Astrocyte of the cerebellum (primary cell): ENCODE measurements around the gene MFSD6.
"Not testable (repeated sequence)": the region's sequence is repeated elsewhere in the genome, so short reads cannot be mapped to it uniquely, and the experiment has no call there.

Experiments used
- DNase-seq: peaks from one replicate; pipeline ENCODE4 v3.0.0-alpha.2; 2011; ENCODE audit warnings: low read depth
- H3K4me3 ChIP-seq: 2 replicates; pipeline ENCODE4 v1.5.1; 2011; ENCODE audit warnings: mild to moderate bottlenecking, low read depth, low read length, moderate library complexity
- in situ Hi-C: cut with HindIII; loops from 2 replicates; pipeline ENCODE4 v1.10.0; 2017; ENCODE audit warnings: low sequenced_read_pairs
- TF ChIP-seq, protein P1 (sequence below): IDR thresholded peaks from 2 replicates; pipeline ENCODE4 v1.5.1; 2012; ENCODE audit warnings: low read length, low read depth, moderate library complexity, mild to moderate bottlenecking; ENCODE audit errors: missing control alignments

The MFSD6 gene

GRCh38 chr2:190407662-190408537 is at the start of gene MFSD6:
Gene MFSD6, plus strand, starts transcription at chr2:190408355. Its CDS starts 27,675 bp downstream, at chr2:190436030.
- in situ Hi-C loops, result no loop called here
- DNase-seq, result no peak
- peak within 1 kb of the TSS; percentile 51 for H3K4me3 ChIP-seq
- TF ChIP-seq, protein P1, sequence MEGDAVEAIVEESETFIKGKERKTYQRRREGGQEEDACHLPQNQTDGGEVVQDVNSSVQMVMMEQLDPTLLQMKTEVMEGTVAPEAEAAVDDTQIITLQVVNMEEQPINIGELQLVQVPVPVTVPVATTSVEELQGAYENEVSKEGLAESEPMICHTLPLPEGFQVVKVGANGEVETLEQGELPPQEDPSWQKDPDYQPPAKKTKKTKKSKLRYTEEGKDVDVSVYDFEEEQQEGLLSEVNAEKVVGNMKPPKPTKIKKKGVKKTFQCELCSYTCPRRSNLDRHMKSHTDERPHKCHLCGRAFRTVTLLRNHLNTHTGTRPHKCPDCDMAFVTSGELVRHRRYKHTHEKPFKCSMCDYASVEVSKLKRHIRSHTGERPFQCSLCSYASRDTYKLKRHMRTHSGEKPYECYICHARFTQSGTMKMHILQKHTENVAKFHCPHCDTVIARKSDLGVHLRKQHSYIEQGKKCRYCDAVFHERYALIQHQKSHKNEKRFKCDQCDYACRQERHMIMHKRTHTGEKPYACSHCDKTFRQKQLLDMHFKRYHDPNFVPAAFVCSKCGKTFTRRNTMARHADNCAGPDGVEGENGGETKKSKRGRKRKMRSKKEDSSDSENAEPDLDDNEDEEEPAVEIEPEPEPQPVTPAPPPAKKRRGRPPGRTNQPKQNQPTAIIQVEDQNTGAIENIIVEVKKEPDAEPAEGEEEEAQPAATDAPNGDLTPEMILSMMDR, result no peak

- DNase-seq, H3K4me3 ChIP-seq, in situ Hi-C loops: not testable (repeated sequence)
Measured at GRCh38 chr2:190358655-190359448, 49.3 kb upstream of the MFSD6 start.

DNA sequence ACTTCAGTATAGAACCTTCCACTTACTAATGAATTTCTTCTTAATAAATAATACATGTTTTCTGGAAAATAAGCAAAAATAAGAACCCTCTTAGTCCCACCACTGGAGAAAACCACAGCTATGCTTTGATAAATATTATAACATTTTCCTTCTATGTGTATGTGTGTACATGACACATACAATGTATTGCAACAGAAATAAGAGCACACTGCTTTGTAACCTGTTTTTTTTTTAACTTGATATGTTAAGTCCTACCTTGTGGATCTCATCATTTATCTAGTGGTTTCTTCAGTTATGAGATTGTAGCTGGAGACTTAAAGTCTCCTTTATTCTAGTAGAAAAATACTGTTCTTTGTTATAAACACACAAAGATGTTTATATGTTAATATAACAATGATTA is 47.6 kb upstream of the MFSD6 start:
- in situ Hi-C loops, result no loop called here
- no peak for DNase-seq
- TF ChIP-seq, protein P1, result no peak
- H3K4me3 ChIP-seq, result no peak overlapping the region

DNA sequence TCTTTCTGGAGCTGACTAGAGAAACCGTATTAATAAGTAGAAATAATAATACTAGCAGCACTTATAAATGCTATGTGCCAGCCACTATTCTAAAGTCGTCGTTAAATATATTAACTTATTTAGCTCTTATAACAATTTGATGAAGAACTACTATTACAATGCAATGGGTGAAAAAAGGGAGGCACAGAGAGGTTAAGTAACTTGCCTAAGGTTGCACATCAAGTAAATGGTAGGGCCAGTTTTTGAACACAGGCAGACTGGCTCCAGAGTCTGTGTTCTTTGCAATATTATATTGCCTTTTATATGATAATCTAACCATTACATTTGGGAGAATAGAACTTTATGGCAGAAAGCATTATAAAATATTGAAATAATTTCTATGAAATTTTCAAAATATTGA is 47.2 kb upstream of the MFSD6 start:
- no peak overlapping the region for H3K4me3 ChIP-seq
- in situ Hi-C loops, result no loop called here
- DNase-seq, result no peak

GRCh38 chr2:190361572-190361971 is 46.6 kb upstream of the MFSD6 start:
- no peak overlapping the region for H3K4me3 ChIP-seq
- in situ Hi-C loops, result no loop called here
- TF ChIP-seq, protein P1, result no peak
- no peak for DNase-seq

More for the DNA sequence above, 47.2 kb upstream of the MFSD6 start:
- TF ChIP-seq, protein P1, result no peak

GRCh38 chr2:190362894-190363293 is 45.3 kb upstream of the MFSD6 start:
- no peak overlapping the region for H3K4me3 ChIP-seq
- TF ChIP-seq, protein P1, result no peak
- in situ Hi-C loops, result no loop called here
- DNase-seq, result no peak
